Measurements from ENCODE around the gene SCLT1.

GRCh38 chr4:128904821-128905220, 188.5 kb downstream of the SCLT1 start:
- TF ChIP-seq, protein P1, sequence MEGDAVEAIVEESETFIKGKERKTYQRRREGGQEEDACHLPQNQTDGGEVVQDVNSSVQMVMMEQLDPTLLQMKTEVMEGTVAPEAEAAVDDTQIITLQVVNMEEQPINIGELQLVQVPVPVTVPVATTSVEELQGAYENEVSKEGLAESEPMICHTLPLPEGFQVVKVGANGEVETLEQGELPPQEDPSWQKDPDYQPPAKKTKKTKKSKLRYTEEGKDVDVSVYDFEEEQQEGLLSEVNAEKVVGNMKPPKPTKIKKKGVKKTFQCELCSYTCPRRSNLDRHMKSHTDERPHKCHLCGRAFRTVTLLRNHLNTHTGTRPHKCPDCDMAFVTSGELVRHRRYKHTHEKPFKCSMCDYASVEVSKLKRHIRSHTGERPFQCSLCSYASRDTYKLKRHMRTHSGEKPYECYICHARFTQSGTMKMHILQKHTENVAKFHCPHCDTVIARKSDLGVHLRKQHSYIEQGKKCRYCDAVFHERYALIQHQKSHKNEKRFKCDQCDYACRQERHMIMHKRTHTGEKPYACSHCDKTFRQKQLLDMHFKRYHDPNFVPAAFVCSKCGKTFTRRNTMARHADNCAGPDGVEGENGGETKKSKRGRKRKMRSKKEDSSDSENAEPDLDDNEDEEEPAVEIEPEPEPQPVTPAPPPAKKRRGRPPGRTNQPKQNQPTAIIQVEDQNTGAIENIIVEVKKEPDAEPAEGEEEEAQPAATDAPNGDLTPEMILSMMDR (conservative IDR thresholded peaks at IDR 0.05; ENCODE audit: low read depth, low read length): no peak
- TF ChIP-seq EZH2 (IDR thresholded peaks at IDR 0.05; ENCODE audit: borderline replicate concordance, low read depth, low read length, poor library complexity, severe bottlenecking): no peak

Measured in A673 (cell line).